ENCODE data around the gene ARID3B.
"Not testable (repeated sequence)": the region's sequence is repeated elsewhere in the genome, so short reads cannot be mapped to it uniquely, and the experiment has no call there.

ARID3B gene

DNA sequence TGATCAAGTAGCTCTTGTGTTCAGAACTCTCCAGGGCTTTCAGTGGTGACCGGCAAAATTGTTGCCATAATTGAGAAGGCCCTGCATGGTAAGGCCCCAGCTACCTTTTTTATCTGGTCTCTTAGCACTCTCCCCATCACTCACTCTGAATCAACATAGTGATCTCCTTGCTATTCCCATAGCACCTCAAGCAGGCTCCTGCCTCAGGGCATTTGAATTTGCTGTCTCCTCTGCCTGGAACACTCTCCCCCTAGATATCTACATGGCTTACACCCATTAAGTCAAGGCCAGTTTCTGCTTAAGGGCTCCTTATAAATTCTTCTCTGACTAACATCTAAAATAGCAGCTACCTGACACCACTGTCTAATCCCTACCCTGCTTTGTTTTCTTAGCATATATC, 3.3 kb upstream of the ARID3B start:
- DNase-seq (ENCODE audit: low spot score): no peak

DNA sequence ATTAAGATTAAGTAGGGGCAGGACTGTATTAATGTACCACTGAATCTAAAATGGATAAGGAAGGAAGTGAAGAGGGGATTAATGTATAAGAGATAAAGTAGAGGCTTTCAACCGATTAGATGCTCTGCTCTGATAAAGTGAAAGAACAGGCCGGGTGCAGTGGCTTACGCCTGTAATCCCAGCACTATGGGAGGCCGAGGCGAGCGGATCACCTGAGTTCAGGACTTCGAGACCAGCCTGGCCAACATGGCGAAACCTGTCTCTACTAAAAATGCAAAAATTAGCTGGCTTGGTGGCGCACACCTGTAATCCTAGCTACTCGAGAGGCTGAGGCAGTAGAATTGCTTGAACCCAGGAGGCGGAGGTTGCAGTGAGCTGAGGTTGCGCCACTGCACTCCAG, 1.5 kb upstream of the ARID3B start:
- not testable (repeated sequence) for DNase-seq (ENCODE audit: low spot score)

DNA sequence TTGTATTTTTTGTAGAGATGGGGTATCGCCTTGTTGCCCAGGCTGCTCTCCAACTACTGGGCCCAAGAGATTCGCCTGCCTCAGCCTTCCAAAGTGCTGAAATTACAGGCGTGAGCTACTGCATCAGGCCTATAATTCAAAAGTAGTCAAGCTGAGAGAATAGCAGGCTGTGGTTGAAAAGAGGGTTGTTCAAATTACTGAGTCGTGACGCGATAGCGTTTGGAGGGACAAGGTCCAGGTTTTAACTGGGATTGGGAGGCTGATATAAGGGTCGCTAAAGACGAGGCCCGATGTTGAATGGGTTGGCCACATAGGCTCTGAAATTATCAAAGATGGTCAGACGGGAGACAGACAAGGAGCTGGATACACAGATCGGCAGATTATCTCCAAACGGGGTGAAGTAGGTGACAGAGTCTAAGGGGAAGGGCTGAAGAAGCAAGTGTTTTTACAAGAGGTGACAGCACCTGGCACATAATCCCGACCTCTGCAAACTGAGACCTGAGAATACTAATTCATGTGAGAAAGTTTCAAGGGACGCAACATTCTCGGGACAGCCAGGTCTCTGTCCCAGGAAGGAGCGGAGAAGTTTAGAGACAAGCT, 759 bp upstream of the ARID3B start:
- no peak for DNase-seq (ENCODE audit: low spot score)

DNA sequence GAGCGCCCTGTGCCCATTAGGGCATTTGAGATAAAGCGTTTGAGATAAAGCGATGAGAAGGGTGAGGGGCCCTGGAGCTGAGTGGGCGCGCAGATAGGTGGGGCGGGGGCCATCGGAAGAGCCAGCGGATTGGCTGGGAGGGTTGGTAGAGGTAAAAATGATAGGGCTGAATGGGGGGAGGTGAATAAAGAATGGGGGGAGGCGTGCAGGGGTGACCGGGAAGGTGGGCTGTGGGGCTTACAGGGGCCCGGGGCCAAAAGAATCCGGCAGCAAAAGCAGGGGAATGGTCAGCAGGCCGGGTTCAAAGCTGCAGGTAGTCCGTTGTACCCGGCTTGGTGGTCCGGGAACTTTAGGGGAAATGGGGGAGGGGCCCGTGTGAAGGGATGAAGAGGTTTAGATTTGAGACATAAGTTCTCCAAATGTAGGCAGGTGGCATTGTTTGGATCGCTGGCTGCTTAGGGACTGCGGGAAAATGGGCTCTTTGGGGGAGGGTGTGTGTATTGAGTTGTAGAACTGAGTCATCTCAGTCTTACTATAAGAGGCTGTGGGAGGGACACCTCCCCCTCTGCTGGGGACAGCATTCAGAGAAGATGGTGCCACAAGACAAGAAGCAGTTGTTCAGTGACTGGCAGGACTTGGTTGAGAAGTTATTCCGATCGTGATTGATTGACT, 610 bp downstream of the ARID3B start:
- peak; percentile 81 for DNase-seq (ENCODE audit: low spot score)

DNA sequence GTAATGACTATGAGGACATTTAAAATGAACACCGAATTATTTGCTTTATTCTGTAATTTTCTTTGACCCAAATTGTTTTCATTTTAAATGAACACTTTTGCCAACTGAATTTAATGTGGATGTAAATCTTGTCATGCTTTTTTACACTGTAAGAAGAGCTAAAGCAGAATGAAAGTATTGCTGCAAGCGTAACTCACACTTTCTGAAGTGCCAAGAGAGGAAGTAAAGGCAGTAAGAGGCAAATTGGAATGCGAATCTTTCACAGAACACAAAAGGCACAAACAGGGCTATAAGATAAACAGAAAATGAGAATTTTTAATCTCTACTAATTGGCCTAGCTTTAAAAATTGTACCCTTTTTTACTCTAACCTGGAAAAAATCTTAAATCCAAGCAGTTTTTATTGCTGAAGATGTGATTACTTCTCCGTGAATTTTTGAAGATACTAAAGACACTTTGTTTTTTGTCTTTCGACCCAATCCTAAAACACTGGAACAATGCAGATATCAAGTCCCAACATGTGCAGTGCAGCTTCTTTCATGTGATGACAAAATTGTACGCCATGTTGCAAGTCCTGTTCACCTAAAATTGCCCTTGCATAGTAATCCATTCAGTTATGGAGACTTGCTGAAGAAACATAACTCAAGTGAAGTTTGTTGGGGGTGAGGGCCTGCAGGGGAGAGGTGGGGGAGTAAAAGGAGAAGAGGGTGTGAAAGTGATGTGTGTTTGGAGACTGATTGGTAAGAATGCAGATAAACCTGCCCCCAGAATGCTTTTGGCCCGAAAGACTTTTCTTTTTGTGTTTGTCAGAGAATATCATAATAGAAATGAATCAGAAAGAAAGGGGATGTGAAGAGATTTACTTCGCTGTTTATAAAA, 1.4 kb downstream of the ARID3B start:
- no peak for DNase-seq (ENCODE audit: low spot score)

DNA sequence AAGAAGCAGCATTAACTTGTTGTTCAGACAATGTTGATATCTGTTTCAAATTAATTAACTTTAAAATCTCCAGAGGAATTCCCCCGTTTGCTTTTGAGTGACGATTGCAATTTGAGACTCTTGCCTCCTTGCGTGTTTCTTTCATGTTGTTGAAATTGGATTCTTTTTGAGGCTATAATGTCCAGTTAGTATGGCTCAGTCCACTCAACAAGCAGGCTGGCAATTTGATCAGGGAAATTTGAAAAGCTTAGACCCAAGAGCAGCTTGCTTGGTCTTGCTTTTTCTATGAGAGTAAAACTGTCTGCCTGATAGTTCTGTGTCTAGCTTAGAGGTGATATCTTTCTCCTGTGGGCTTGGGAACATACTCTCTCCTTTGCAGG, 2.0 kb downstream of the ARID3B start:
- DNase-seq (ENCODE audit: low spot score): no peak

DNA sequence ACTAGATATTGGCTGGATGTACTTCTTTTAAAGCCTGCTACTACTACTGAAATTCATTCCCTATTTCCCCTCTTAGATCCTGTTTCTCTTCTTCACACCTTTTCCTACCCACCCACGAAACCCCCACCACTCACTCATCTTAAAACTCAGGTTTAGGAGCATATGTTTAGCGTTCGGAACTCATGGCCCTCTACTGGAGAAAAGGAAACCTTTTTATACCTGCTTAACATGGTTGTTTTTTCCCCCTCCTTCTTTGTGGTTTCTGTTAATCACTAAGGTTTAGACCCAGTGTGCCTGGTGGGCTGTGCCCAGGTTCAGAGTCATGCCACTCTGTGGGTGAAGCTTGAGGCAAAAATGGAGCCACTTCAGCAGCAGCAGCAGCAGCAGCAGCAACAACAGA, 2.6 kb downstream of the ARID3B start:
- peak; percentile 74 for DNase-seq (ENCODE audit: low spot score)

DNA sequence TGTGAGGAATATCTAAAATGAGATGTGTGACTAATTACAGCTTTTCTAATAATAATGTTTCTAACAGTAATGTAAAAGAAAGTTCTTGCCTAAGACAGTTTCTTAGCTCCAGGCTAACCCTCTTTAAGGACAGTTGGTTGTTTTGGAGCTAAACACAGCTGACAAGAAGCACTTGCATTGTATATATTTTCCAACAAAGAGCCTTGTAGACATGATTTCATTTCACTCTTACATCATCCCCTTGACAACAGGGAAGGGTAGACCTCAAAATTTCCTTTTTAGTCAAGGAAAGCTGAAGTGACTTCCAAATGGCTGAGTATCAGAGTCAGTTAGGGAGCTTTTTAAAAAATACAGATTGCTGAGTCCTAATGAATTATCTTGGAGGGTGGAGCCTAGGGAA, 4.1 kb downstream of the ARID3B start:
- DNase-seq (ENCODE audit: low spot score): no peak

DNA sequence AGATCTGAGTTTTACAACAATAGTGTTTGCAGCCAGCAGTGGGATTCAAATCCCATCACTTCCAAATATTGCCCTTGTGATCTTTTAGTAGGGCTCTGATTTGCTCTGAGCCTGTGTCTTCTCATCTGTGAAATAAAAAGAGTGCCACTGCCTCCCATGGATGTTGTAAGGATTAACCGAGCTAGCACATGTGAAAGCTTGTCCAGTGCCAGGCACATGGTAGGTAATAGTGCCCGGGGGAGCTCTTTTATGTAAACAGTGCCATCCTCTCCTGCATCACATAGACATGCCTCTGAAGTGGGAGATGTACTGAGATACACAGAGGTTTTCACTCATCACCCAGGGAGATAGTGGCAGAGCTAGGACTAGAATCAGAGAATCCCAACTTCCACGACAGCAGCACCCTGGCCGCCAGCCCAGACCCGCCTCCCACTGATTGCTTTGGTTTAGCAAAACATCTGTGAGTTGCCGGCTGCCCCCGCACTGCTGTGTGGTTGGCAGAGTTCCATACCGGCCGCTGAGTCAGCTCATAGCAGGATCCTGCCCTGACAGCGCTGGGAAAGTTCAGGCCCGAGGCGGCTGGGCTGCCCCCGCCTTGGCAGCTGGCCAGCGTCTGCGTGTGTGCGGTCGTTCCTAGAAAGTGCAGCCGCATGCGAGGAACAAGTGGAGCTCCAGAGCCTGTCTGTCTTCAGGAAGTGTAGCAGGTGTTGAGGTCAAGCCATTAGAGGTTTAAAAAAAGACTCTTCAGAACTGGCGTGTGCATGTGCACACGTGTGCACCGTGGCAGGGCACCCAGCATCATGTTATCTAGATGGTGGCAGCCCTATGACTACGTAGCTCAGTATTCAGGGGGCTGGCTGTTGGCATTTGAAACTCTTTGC, 5.0 kb downstream of the ARID3B start:
- DNase-seq (ENCODE audit: low spot score): peak; percentile 97

DNA sequence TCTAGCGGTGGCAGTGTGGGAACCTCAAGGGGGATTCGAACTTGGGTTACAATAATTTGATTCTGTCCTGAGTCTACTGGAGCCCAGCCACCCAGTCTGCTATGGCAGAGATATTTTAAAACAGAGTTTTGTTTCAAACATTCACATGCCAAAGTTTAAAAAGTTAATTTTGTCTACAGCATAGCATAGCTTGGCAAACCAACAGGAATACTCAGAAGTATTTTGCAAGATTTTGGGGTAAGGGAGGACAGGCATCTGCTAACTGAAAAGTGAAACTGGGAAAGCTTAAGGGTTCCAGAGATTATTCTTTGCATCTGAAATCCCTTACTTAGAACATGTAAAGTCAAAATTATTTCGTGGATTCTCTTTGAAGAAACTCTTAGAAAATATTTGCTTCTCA, 6.6 kb downstream of the ARID3B start:
- no peak for DNase-seq (ENCODE audit: low spot score)

DNA sequence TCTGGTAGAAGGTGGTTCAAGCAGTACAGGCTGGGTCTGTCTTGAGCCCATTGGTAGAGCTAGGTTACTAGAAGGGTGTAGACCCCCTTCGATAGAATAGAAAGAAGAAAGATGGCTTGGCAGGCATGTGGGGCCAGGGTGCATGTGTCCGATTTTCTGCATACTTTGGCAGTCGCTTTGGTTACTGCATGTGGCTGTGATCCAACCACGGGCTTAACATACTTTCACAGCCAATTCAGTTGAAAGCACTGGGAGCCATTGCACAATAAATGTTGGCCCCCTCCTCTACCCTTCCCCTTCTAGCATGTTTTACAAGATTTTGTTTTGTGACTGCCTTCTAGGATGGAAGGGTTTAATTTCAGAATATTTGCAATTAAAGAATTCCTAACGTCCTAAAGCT, 7.2 kb downstream of the ARID3B start:
- no peak for DNase-seq (ENCODE audit: low spot score)

DNA sequence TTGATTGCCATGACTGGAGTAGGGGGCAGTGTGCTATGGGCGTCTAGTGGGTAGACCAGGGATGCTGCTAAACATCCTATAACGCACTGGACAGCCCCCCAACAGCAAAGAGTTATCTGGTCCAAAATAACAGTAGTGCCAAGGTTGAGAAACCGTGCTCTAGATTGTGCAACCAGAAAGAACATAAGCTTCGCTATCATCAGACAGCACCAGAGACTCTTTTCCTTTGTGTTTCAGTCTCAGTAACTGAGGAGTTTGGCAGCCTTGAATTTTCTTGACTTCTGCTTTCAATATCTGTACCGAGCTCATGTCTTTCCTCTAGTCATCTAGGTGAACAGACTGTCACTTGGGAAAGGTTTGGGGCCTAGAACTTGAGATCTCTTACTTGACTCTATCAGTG, 8.8 kb downstream of the ARID3B start:
- DNase-seq (ENCODE audit: low spot score): no peak

DNA sequence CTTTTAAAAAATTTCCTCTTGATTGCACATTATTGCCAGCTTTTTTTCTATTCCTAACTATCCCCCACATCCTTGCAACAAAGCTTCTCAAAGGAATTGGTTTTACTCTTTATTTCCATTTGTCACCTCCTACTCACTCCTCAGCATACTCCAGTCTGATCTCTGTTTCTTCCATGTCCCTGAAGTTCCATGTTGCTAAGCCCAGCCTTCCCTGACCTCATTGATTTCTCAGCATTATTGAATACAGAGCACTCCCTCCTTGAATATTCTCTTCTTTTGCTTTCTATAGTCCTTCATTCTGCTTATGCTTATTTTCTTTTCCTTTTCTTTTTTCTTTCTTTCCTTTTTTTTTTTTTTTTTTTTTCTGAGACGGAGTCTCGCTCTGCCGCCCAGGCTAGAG, 10.7 kb downstream of the ARID3B start:
- DNase-seq (ENCODE audit: low spot score): no peak

DNA sequence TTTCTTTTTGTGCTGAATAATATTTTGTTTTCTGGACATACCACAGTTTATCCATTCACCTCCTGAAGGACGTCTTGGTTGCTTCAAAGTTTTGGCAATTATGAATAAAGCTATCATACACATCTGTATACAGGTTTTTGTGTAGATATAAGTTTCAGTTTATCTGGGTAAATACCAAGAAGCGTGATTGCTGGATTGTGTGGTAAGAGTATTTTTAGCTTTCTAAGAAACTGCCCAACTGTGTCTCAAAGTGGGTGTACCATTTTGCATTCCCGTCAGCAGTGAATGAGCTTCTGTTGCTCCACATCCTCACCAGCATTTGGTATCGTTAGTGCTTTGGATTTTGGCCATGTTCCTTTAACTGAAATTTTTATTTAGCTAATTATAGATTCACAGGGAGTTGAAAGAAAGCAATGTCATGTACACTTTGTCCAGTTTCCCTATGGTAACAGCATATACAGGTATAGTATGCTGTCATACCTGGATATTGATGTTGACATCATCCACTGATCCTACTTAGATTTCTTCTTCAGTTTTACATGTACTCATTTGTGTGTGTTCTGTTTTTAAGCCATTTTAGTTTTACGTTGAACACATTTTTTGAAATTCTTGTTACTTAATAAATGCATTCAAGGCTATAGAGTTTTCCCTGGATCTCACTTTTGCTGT, 11.9 kb downstream of the ARID3B start:
- no peak for DNase-seq (ENCODE audit: low spot score)

DNA sequence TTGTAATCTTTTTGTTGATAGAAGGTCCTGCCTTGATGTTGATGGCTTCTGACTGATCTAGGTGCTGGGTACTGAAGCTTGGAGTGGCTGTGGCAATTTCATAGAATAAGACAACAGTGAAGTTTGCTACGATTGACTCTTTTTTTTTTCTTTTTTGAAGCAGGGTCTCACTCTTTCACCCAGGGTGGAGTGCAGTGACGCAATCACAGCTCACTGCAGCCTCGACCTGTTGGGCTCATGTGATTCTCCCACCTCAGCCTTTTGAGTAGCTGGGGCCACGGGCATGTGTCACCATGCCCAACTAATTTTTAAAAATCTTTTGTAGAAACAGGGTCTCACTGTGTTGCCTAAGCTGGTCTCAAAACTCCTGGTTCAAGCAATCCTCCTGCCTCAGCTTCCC, 14.2 kb downstream of the ARID3B start:
- no peak for DNase-seq (ENCODE audit: low spot score)

DNA sequence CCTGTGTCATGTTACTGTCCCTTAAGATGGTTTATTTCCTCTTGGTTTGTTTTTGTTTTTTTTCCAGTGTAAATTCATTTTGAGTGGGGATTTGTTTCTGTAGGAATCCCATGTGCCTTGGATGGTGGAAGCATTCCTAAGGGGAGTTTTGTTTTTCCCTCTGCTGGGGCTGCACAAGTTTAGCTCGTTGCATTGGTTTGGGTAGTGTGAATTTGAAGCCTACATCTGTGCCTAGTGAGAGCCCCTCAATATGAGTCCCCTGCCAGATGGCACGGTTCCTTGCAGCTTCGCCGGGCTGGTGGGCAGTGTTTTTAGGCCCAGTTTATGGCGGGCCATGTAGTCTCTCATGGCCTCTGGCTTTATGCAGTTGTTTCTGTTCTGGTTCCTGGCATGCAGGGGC, 17.7 kb downstream of the ARID3B start:
- DNase-seq (ENCODE audit: low spot score): no peak

DNA sequence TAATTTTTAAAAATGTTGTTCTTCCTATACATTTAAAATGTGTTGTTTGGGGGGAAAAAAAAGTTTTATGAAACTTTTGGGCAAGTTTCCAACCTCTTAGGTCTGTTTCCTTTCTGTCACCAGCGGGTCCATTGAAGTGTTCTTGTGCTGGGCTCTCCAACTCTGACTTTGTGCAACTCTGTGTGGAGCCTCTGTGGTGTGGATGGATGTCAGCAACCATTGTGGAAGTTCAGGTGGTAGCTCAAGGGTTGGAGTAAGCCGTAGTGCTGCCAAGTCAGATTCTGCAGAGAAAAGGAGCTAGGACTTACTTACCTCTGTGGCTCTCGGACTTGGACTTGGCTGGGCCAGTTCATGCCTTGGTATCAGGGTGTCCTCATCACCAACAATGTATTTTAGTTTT, 22.4 kb downstream of the ARID3B start:
- DNase-seq (ENCODE audit: low spot score): no peak

DNA sequence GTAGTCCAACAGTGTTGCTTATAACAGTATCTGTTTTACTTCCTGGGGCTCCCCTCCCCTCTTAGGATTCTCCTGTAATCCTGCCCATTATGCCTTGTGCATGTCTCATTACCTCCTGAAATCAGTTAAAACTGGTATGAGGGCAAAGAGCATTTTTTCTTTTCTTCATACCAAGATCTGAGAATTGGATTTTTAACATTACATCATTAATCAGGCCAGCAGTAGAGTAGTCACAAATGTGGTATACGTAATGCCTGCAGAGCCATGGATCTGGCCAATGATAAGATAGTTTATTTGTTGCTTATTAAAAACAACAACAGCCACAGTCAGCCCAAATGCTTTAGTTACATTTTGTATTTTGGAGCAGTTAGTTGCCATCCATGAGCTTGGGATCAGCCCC, 23.2 kb downstream of the ARID3B start:
- no peak for DNase-seq (ENCODE audit: low spot score)

DNA sequence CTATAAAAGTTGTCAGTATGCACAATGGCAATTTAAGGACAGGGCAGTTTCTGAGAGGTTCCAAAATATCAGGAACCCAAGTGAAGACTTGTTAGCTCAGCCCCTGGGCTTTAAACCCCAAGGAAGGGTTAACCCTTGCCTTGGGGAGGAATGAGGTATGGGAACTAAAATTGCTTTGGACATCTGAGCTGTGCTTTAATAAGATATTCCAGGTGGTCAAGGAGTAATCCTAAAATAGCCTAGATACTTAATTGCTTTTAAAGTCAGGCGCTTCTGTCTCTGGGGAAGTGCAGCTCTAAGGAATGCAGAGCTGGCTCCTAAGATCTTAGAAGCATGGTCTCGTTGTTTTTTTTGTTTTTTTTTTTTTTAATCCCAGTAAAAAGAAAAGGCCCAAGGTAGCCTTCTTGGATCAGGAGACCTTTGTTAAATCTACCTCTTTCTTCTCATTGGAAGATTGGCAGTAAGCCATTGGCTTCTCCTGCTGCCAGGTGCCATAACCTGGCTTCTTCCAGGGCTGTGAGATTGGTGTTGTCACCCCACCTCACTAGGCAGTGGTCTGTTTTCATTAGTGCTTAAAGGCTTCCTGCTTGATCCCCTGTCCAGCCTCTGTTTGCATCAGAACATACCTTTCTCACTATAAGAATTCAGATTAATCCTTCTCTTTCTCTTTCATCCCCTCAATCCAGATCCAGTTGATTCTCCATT, 24.5 kb downstream of the ARID3B start:
- no peak for DNase-seq (ENCODE audit: low spot score)

DNA sequence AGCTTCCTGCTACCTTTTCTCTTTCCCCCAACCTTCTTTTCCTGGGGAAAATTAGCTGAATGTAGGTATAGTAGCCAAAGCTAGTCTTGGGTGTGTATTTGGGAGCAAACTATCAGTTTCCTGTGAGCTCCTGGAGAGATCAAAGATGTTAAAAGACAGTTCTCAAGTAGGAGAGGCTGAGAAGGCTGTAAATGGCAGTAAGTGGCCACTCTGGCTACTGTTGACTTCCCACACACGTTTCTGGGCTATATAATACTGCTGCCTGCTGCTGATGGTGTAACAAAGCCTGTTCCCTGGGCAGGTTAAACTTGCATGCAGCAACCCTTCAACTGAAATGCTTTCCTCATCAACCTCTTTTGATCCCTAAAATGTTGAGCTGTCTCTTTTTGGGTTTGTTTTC, 27.6 kb downstream of the ARID3B start:
- DNase-seq (ENCODE audit: low spot score): no peak

DNA sequence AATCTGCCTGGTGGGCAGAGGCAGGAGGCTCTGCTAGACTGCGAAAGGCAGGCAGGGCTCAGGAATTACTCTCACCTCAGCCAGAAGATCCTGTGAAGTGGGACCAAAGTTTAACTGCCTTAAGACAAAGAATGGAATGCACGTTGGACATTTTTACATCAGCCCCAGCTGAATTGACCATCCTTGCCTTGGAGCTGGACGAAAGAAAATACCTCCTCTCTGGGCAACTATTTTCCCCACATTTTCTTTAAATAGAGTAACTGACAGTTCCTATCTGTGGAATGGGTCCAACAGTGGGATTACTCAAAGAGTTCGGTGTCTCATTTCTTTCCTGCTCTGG, 28.7 kb downstream of the ARID3B start:
- no peak for DNase-seq (ENCODE audit: low spot score)
